ENCODE data around the gene CRYBG1.
"Not testable (repeated sequence)": the region's sequence is repeated elsewhere in the genome, so short reads cannot be mapped to it uniquely, and the experiment has no call there.

The CRYBG1 gene

DNA sequence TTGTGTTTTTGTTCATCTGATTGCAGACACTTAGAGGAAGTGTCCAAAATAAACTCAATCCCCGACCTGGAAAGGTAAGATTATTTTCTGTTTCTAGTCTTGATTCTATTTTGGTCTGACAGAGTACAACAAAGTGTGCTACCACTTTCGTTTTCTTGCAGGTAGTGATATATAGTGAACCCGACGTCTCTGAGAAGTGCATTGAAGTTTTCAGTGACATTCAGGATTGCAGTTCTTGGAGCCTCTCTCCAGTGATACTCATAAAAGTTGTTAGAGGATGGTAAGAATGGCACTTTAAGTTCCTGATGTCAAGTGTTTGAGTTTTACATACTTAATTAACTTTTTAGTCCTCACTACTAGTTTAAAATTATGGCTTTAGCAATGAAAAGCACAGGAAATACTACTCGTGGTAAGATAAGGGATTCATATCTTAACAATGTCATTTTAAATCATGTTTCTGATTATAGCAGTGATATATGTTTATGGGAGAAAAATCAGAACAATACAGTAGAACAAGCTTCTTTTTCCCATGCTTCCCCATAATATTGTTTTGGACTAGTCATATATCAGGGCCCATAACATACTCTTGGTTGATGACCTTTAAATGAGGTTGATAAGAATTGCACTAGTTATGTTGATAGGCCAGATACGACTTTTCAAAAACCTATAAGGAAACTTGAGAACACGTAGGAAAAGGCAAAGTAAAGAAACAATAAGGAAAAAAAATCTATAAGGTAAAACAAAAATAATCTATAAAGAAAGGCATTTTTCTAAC, 164.8 kb downstream of the CRYBG1 start:
- DNase-seq (ENCODE audit: low spot score), result peak; percentile 33

DNA sequence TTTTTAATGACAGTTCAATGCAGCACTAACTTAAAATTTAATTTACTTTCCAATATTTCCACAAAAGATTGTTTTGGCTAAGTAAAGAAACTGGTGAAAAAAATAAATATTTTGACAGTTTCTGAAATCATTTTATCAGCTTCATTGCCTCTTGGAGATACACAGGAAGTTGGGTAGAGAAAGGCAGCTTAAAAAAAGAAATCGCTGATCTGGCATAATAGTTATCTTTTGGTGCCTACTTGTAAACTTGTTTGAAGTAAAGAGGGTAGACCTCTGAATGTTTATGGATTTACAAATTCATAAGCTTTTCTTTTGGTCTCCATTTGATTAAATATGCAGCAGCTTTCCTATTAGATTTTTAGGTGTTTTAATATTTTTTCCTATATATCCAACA, 165.4 kb downstream of the CRYBG1 start:
- DNase-seq (ENCODE audit: low spot score), result peak; percentile 34

DNA sequence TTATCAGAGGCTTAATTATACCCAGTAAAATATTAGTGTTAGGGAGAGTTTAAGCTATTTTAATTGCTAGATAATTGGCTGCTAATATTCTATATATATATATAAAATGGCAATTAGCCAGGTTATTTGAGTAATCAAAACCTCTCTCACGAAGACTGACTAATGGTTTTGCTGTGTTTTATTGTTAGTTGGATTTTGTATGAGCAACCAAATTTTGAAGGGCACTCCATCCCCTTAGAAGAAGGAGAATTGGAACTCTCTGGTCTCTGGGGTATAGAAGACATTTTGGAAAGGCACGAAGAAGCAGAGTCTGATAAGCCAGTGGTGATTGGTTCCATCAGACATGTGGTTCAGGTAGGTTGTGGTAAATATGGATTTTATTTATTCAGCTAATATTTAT, 166.6 kb downstream of the CRYBG1 start:
- DNase-seq (ENCODE audit: low spot score), result no peak

DNA sequence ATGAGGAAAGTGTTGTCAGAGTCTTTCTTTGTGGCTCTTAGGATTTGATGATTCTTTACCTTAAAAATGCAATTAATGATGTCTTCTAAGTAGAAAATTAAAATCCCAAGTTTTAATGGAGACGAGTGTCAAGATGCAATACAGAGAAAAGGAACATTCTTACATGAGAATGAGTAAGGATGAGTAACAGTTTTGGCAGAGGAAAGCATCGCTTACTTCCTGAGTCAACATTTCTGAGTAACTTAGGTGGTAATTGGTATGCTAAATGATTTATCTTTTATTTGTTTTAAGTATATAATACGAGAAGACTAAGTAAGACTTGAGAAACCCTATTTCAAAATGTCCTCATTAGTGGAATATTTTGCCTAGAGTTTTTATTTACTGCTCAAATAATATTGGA, 167.5 kb downstream of the CRYBG1 start:
- DNase-seq (ENCODE audit: low spot score), result no peak

DNA sequence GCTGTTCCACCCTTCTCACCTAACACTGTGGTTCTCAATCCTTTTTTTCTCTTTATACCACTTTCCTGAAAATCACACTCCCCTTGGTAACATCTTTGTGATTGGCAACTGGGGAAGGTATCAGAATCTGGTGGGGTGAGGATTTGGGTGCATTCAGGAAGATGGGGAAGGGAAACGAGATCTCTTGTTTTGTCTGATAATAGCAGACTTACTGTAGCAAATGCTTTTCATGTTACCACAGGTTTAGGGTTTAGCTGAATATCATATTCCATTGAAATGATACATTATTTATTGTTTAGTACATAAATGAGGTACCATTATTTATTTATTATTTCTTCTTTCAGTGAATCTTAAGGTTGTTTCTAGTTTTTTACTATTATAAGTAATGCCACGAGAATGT, 168.0 kb downstream of the CRYBG1 start:
- no peak for DNase-seq (ENCODE audit: low spot score)

DNA sequence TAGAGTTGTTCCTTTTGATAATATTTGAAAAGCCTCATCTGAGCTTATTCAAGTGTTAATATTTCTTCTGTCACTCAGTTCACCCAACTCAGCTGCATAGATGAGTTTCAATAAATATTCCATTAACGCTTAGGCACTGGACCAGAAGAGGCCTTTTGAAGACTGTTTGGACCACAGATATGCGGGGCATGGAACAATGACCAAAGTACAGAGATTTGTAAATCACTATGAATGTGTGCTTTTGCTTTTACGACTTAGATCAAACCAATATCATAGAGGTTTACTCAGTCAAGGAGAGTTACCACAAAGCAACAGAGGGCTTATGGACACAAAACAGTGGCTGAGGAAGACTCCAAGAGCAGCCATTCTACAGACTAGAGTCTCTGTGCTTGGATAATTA, 168.9 kb downstream of the CRYBG1 start:
- no peak for DNase-seq (ENCODE audit: low spot score)

DNA sequence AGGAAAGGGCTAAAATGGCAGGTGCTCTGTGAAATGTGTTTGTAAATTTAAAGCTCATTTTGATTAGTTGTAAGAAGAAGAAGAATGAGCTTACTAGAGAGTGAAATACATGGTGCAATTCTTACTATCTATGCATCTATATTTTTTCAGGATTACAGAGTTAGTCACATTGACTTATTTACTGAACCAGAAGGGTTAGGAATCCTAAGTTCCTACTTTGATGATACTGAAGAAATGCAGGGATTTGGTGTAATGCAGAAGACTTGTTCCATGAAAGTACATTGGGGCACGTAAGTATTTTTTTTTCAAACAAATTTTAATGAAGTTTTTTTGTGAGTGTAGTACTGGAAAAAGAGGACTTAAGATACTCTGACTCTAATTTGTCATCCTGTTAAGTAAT, 169.5 kb downstream of the CRYBG1 start:
- DNase-seq (ENCODE audit: low spot score), result no peak

DNA sequence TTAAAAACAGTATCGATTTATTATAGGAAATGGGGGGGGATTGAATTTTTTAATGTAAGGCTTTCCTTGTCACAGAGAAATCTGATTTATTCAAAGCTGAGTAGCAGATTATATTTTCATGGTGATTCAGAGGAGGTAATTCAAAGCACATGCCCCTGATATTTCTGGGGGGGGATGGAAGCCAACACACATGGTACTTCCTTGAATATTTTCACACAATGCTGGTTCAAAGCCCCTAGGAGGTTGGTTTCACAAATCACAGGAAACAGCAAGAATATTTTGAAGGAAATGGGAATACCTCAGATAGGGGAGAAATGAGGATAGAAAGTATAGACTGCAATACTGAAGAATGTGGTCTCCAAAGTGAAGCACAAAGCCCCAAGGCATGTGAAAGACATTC, 170.0 kb downstream of the CRYBG1 start:
- DNase-seq (ENCODE audit: low spot score), result no peak

DNA sequence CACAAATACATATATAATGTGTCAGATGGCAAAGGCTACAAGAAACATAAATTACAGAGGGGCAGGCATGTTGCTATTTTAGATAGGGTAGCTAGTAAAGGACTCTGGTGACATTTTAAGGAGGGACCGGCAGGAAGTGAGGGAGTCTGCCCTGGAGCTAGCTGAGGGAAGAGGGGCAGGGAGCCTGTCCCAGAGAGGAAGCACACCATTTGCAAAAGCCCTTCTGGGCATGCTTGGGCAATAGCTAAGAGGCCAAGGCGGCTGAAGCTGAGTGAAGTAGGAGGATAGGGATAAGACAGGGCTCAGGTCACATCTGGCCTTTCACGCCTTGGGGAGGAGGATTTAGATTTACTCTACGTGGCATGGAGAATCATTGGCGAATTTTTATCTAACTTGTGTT, 172.5 kb downstream of the CRYBG1 start:
- no peak for DNase-seq (ENCODE audit: low spot score)

DNA sequence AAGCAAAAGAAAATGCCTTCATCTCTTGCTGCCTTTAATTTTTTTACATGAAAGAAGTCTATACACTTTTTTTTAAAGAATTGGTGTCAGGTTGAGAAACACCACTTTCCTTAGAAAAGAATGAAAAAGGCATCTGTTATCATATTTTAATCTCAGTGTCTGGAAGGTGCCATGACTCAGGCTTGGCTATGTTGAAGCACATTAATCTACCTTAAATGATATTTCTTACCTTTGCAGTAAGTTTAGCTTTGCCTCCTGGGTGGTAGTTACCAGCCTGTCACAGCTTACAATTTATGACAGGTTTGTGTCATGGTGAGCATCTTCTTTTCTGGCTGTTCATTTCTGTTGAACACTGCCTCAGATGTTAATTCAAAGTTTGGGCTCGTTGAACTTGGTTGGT, 173.5 kb downstream of the CRYBG1 start:
- DNase-seq (ENCODE audit: low spot score), result no peak

DNA sequence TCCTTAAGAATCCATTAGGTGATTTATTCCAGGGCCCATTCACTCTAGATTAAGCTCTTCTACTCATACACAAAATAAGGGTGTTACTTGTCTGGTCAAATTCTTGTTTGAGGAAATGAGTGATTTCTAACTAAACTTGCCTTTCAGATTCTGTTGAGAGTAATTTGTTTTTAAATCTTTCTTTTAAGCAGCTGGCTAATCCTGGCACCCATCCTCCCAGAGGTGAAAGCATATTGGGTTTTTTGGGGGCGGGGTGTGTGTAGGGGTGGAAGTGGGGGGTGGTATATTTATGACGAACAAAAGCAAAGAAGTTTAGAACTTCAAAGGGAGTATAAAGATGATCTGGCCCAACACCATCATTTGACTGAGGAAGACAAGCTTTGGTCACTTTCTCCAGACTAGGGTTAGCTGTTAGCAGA, 174.1 kb downstream of the CRYBG1 start:
- DNase-seq (ENCODE audit: low spot score), result peak; percentile 25

DNA sequence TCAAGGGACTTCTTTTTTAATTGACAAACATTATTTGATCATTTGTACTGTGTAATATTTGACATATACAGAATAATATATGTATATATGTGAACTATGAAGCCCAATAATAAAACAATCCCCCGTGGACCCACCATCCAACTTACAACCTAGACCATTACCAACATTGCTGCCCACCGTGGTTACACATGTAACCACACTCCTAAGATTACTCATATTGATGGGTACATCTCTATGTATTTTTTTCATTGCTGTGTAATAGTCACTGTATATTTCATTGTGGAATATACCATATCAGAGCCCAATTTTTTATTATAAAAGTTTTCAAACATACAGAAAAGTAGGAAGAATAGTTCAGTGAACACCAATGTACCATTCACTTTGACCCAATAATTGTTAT, 174.5 kb downstream of the CRYBG1 start:
- no peak for DNase-seq (ENCODE audit: low spot score)

DNA sequence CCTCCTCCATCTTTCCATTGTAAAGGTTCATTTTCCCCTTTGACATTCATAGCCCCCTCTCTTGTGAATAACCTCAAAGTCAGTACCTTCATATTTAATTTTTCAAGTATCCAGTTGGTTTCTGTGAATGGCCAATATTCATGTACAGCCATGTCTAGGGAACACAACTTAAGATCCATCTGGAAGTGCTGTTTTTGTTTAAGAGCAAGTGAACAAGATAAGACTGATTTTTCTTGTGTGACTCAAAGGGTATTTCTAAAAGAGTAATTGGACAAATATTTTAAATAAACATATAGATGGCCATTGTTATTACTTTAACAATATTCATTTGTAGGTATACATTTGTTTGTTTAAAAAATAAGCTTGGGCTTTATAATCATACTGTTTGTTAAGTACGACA, 175.8 kb downstream of the CRYBG1 start:
- DNase-seq (ENCODE audit: low spot score), result no peak

DNA sequence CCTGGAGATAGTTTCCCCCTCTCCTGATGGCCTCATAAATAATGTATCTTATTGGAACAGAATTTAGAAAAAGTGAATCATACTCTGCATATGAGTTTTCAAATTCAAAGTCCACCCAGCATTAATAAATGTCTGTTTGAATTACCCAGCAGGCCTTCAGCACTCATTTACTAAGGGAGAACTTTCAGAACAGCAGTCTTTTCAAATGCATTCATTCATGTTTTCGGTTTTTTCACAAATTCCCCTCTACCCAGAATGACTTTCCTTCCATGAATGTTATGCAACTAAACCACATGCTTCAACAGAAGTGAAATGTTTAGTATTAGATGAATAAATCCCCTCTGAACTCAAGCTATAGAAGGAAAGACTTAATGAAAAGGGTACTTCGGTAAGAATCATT, 176.3 kb downstream of the CRYBG1 start:
- no peak for DNase-seq (ENCODE audit: low spot score)

DNA sequence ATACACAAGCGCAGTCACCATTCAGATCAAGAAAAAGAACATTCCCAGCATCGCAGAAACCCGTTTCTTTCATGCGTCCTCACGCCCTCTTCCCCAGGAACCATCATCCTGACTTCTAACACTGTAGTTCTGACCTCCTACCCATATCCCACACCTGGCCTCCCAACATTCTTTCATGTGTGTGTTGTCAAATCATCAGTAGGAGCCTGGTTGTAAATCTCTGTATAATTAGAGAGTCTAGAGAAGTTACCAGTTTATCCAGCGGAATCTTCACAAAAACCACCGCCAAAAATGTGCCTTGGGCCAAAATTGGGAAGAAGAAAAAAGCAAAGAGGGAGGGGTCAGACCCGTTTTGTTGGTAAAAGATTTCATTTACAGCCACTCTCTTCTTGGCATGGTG, 177.1 kb downstream of the CRYBG1 start:
- no peak for DNase-seq (ENCODE audit: low spot score)

DNA sequence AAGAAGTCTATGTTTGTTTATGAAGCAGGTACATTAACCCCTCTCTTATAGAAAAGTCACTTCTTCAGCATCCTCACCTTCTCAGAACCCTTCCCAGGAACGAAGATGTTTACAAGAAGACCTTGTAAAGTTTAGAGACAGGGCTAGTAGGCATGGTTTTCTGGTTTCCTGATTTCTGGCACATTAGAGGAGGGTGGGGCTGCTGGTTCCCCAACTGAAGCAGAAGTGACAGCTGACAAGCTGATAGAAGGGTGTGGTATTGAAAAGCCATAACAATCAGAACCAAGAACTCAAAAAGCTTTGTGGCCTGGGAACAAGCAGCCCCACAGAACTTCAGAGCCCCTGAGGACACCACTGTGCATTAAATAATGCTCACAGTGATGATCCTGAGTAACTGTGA, 177.6 kb downstream of the CRYBG1 start:
- no peak for DNase-seq (ENCODE audit: low spot score)

DNA sequence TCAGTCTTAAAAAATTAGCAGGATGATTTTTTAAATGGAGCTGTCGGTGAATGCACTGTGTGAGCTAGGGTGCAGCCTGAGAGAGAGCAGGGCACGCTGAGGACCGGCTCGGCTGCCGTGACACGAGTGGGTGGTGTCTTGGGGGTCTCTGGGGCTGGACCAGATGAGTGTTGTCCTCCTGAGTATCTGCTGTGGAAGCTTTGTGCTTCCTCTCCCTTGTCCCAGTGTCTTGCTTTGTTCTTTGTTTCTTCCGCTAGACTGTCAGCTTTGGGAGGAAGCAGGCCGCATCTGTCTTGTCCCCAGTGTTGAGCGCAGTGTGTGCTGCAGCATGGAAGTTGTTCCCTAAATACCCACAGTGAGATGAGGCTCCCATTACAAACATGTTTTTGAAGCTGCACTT, 179.4 kb downstream of the CRYBG1 start:
- DNase-seq (ENCODE audit: low spot score), result no peak

DNA sequence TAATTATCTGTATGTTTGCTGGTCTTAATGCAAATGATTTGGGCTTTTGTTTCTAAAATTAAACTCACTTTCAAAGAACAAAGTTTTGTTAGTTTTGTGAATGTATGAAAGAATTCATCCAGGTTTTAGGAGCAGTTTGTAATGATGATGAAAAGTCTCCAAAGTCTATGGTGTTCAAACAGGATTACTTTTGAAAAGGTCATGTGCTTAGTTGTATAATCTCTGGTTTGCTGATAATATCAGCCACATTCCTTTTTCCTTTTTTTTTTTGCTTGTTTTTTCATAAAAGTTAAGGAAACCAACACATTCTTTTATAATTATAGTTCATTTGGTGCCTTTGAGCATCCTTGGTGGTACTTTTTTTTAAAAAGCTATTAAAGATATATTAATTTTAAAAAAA, 179.9 kb downstream of the CRYBG1 start:
- no peak for DNase-seq (ENCODE audit: low spot score)

DNA sequence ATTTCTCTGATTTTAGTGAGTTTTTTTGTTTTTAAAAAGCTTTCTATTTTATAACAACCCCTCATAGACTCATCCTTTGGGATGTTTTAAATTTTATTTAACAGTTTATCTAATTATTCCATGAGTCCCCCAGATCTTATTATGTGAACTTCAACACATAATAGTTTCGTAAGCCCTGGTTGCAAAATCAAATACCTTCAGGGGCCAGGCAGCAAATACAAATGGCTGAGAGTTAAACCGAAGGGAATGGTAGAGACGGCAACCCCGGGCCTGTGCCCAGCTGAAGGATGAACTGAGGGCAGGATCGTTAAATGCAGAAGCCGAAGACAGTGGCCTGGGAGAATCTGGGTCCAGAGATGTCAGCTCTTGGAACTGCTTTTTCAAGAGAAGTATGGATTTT, 180.4 kb downstream of the CRYBG1 start:
- DNase-seq (ENCODE audit: low spot score), result no peak

DNA sequence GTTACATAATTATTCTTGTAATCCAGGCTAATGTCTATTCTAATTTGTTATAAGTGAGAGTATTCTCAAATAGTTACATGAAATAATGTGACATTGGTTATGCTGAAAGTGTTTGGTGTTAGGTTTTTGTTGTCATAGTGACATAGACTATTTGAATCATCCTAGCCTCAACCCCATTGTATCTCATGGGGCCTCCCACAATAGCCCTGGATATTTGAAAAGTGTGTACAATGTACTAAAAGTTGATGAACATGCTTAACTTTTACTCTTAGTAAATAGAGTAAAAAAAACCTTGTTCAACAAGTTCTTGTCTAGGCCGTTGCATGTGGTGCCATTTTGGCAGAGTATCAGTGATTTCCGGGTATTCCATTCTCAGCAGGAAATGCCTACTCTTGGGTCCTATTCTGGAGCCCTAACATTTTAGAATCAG, 185.8 kb downstream of the CRYBG1 start:
- DNase-seq (ENCODE audit: low spot score), result no peak

DNA sequence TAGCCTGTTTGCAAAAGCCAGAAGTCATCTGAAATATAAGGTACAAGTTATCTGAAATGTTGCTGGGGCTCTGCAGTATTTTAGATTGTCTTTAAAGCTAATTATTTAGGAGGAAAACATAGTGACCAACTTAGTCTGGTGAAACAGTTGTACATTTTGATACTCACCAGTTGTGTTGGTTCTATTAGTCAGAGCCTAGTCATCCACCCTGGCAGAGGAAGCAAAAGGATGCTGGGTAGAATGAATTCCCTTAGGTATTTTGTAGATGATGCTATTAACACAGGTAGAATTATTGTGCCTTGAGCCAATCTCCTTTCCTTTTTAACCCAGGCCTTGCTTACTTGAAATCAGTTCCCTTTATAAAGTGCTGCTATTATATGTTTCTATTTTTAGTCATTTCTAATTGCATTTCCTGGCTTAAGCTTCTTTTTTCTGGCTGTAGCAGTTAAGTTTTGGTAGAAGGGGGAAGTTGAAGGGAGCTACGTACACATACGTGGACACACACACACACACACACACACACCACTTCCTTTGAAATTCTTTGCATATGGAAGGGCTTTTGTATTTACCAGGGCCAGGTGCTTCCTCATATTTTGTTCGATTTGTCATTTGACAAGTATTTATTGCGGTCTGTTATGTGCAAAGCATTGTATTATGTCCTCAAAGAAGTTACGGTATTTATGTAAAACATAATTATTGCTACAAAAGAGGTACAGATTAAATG, 186.3 kb downstream of the CRYBG1 start:
- DNase-seq (ENCODE audit: low spot score), result peak; percentile 9

DNA sequence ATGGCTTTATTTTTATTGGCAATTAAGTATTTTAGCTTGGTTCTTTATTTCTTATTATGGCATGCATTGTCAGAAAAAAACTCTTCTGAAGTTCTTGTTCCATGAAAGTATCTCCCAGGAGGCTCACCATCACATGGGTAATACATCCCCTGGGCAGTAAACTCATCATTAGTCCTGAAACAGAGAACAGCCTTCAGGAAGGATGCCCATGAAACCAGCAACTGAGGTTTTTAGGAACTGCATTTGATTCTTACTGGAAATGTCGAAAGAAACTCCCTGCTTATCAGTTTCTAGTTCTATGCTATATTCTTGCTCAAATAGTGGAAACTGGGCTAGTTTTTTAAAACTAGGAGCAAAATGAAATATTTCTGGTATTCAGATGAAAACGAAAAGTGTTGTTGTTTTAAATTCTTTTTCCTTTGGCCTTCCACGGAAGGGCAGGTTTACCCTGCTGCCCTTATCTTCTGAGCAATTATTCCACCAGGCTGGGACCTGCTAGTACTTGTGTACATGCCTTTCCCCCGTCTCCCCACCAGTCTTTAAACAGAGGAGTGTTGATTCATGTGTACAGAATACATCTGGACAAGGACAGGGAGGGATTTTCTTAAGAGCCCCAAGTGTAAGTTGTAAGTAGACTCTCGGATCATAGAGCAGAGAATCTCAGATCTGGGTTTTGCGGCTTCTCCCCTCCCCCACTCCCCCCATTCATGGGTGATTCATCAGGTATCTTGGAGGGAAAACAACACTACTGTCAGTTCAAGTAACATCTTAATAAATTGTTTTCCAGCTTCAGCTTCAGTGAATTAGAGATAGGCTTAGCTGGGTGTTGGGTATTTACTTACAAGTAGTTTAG, 187.3 kb downstream of the CRYBG1 start:
- DNase-seq (ENCODE audit: low spot score), result peak; percentile 13

DNA sequence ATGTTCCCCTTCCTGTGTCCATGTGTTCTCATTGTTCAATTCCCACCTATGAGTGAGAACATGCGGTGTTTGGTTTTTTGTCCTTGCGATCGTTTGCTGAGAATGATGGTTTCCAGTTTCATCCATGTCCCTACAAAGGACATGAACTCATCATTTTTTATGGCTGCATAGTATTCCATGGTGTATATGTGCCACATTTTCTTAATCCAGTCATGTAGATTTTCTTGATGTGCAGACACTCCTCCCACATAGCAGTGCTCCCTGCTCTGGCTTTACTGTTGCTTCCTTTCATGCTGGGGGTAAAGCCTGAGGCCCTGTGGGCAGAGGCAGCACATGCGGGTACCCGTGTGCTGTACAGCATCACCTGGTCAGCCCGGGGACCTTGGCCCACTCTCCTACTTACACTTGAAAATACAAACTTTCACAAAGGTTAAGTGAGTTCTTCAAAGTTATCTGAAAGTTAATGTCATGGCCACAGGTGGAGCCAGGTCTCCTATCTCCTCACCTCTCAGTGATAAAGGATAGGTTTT, 188.5 kb downstream of the CRYBG1 start:
- not testable (repeated sequence) for DNase-seq (ENCODE audit: low spot score)
